Stimulated activated CD4-positive, alpha-beta T cell treated with anti-CD3 and anti-CD28 coated beads, TNF-alpha, amount 100 ng/mL, for 1 hour (primary cell): ENCODE data around the gene ASCL2.

Experiments
- DNase-seq, 3 donors: peaks; one replicate each; pipeline ENCODE4 v3.0.0-alpha.2; 2020; ENCODE audit warnings: low read depth in 3 of 3, low spot score in 1 of 3

ASCL2 gene

GRCh38 chr11:2270322-2271076 is at the start of gene ASCL2:
TSS of gene ASCL2 (minus strand) at chr11:2270588. CDS start at chr11:2270332, 256 bp downstream.
- DNase-seq, result no peak

- DNase-seq, result no peak
These were observed 49.5 kb upstream of the ASCL2 start for GRCh38 chr11:2319791-2320472.

GRCh38 chr11:2318707-2319106 is 48.3 kb upstream of the ASCL2 start:
- no peak for DNase-seq

GRCh38 chr11:2318123-2318522 is 47.7 kb upstream of the ASCL2 start:
- no peak for DNase-seq

- no peak for DNase-seq
These were observed 47.1 kb upstream of the ASCL2 start for GRCh38 chr11:2317354-2318050.

- no peak for DNase-seq
These were observed 46.5 kb upstream of the ASCL2 start for GRCh38 chr11:2316963-2317244.

GRCh38 chr11:2316169-2316962 is 46.0 kb upstream of the ASCL2 start:
- DNase-seq, result no peak

GRCh38 chr11:2315395-2316168 is 45.2 kb upstream of the ASCL2 start:
- no peak for DNase-seq

GRCh38 chr11:2314525-2315394 is 44.4 kb upstream of the ASCL2 start:
- no peak for DNase-seq

- DNase-seq, result no peak
These were observed 43.7 kb upstream of the ASCL2 start for GRCh38 chr11:2314136-2314524.

- DNase-seq, result no peak
These were observed 42.9 kb upstream of the ASCL2 start for GRCh38 chr11:2313051-2313951.

- DNase-seq, result no peak
These were observed 42.0 kb upstream of the ASCL2 start for GRCh38 chr11:2312232-2313042.

GRCh38 chr11:2311353-2312133 is 41.2 kb upstream of the ASCL2 start:
- DNase-seq, result no peak

GRCh38 chr11:2310786-2311352 is 40.5 kb upstream of the ASCL2 start:
- DNase-seq, result no peak

- DNase-seq, result no peak
These were observed 39.8 kb upstream of the ASCL2 start for GRCh38 chr11:2310073-2310785.
